Measurements from ENCODE around the gene SPRED3.

DNA sequence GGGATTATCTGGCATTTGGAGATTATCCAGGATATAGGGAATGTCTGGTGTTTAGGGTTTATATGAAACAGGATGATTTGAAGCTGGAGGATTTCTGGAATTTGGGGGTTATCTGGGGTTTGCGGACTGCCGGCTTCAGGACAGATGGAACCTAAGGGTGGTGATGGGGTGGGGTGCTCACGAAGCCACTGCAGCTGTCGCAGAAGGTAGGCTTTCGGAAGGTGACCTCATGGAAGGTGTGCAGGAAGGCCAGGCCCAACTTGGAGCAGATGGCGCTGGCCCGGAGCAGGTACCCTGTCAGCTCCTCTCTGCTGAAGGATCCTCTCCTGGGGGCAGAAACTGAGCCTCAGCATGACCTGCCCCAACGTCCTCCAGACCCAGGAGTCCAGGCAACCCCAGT, 24.0 kb downstream of the SPRED3 start:
- TF ChIP-seq POLR2AphosphoS5 (IDR thresholded peaks at IDR 0.05; ENCODE audit: control insufficient read depth, insufficient read depth, low read depth, low read length) (no peak), EZH2 (IDR thresholded peaks at IDR 0.05; ENCODE audit: borderline replicate concordance, low read depth, low read length) (no peak), EGR1 (conservative IDR thresholded peaks at IDR 0.05) (no peak), KAT7 (CRISPR knock-in tag; IDR thresholded peaks at IDR 0.05; ENCODE audit: borderline replicate concordance) (no peak)
- TF ChIP-seq, protein P1, sequence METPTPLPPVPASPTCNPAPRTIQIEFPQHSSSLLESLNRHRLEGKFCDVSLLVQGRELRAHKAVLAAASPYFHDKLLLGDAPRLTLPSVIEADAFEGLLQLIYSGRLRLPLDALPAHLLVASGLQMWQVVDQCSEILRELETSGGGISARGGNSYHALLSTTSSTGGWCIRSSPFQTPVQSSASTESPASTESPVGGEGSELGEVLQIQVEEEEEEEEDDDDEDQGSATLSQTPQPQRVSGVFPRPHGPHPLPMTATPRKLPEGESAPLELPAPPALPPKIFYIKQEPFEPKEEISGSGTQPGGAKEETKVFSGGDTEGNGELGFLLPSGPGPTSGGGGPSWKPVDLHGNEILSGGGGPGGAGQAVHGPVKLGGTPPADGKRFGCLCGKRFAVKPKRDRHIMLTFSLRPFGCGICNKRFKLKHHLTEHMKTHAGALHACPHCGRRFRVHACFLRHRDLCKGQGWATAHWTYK (CRISPR knock-in tag; IDR thresholded peaks at IDR 0.05), result no peak
